Activated T-cell treated with anti-CD3 and anti-CD28 coated beads for 24 hours (primary cell): ENCODE measurements around the gene FRMPD2.

Source experiments
- DNase-seq: peaks from one replicate; pipeline ENCODE4 v3.0.0-alpha.2; 2020; ENCODE audit warnings: low read depth

The FRMPD2 gene, protein sequence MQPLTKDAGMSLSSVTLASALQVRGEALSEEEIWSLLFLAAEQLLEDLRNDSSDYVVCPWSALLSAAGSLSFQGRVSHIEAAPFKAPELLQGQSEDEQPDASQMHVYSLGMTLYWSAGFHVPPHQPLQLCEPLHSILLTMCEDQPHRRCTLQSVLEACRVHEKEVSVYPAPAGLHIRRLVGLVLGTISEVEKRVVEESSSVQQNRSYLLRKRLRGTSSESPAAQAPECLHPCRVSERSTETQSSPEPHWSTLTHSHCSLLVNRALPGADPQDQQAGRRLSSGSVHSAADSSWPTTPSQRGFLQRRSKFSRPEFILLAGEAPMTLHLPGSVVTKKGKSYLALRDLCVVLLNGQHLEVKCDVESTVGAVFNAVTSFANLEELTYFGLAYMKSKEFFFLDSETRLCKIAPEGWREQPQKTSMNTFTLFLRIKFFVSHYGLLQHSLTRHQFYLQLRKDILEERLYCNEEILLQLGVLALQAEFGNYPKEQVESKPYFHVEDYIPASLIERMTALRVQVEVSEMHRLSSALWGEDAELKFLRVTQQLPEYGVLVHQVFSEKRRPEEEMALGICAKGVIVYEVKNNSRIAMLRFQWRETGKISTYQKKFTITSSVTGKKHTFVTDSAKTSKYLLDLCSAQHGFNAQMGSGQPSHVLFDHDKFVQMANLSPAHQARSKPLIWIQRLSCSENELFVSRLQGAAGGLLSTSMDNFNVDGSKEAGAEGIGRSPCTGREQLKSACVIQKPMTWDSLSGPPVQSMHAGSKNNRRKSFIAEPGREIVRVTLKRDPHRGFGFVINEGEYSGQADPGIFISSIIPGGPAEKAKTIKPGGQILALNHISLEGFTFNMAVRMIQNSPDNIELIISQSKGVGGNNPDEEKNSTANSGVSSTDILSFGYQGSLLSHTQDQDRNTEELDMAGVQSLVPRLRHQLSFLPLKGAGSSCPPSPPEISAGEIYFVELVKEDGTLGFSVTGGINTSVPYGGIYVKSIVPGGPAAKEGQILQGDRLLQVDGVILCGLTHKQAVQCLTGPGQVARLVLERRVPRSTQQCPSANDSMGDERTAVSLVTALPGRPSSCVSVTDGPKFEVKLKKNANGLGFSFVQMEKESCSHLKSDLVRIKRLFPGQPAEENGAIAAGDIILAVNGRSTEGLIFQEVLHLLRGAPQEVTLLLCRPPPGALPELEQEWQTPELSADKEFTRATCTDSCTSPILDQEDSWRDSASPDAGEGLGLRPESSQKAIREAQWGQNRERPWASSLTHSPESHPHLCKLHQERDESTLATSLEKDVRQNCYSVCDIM (N-terminal part only)

DNA sequence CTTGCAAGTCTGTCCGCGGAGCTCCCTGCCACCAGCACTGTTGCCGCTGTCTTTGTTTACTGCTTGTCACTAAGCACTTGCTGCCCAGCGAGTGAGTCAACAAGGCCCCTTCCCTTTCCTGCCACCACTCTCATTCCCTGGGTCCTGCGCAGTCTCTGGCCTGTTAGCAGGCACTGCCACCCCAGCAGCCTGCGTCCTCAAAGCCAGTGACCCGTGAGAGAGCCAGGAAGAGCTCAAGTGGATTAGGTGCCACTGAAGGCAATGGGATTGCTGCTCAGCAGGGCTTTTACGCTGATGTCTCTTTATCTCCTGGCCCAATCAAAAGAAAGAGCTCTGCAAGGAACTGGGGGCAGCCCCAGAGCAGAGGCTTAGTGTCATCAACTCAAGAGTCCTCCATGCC is at the start of gene FRMPD2:
Gene FRMPD2 (minus strand): TSS at position 61 of the 400 bp plus-strand sequence. CDS start 129 bp downstream, outside the sequence.
- DNase-seq: no peak

DNA sequence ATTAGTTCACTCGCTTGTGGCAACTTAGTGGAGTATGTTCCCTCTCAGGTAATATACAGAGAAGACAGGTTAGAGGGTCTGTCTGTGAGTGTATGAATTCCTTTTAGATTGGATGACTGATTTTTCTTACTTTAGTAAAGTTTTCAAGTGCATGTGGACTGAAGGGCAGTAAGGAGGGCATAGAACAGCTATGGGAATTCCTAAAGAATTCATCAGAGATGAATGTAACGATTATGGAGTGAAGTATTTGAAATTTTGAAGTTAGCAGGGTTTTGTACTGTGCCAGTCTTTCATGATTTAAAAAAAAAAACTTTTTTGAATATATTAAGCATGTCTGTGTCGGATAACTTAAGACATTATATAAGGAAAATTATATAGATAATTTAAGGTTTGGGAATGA is 47.5 kb upstream of the FRMPD2 start:
- no peak for DNase-seq

DNA sequence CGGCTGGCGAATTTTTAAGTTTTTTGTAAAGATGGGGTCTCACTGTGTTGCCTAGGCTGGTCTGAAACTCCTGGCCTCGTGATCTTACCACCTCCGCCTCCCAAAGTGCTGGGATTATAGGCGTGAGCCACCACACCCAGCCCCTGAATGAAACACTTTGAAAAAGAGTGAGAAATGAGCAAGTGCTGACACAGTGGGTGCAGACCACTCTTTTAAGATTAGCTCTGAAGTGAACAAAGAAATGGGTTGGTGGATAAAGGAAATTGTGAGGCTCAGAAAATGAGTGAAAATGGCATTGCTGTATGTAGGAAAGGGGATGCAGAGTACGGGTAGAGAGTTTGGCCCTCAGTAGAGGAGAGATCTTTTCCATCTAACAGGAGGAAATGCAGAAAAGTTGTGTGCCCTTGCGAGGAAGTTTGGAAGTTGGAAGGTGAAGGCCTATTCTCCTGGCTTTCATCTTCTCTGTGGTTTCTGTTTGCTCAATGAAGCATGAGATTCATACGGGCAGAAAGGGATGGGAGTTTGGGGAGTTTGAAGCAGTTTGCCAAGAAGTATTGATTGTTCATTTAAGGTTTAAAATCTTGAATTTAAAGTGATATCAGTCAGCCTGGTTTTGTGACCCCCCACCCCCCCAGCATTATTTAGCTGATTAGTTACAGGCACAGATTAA is 43.0 kb upstream of the FRMPD2 start:
- DNase-seq: no peak

DNA sequence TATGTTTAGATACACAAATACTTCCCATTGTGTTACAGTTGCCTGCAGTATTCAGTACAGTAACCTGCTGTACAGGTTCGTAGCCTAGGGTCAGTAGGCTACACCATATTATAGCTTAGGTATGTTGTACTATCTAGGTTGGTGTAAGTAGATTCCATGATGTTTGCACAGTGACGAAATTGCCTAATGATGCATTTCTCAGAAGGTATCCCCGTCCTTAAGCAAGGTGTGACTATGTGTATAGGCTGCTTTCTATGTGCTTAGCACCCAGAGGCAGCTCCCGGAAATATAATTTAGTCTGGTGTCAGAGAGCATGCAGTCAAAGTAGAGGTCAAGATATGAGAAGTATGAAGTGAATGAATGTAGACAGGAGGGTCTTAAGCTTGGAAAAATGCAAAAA is 41.7 kb upstream of the FRMPD2 start:
- no peak for DNase-seq

DNA sequence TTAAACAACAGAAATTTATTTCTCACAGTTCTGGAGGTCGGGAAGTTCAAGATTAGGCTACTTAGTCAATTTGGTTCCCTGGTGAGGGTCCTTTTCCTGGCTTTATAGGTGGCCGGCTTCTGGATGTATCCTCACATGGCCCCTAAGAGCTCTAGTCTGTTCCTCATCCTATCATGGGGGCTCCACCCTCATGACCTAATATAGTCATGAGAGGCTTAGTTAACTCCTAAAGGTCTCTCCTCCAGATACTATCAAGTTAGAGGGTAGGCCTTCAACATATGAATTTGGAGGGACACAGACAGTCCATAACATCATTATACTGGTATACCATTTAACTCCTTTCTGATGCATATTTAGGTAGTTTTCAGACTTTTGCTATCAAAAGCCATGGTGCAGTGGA is 39.6 kb upstream of the FRMPD2 start:
- DNase-seq: no peak

DNA sequence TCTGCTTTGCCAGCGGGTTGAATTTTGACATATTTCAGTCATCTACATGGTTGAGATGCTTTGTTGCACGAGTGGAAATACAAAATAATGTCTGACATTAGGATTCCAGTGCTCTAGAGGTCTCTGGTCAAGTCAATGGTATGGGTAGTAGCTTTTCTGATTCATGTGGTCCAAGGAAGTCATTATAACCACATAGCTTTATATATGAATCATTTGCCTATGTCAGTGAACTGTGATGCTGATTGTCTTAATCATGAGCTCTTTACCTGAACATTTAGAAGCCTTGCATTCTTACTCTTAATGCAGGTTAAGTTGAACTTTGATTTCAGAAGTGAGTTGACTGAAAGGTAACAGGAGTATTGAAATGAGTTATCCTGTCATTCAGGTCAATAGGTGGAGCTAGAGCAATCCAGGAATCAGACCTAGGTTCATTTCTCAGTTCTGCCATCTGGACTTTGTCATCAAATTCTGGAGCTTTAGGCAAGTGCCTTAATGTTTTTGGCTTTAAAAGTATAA is 35.3 kb upstream of the FRMPD2 start:
- no peak for DNase-seq

DNA sequence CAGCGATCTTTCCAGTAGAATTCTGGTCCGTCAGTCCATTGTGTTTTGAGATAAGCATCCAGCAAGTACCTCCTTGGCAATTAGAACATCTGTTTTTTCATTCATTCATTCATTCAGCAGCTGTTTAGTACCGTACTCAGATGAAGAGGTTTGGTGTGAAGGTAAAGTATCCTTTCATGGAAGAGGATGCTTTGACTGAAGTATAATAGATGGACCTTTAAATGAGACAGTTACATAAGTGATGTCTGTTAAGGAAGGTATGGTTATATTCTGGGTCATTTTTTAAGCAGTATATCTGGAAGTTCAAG is 33.2 kb upstream of the FRMPD2 start:
- DNase-seq: no peak

DNA sequence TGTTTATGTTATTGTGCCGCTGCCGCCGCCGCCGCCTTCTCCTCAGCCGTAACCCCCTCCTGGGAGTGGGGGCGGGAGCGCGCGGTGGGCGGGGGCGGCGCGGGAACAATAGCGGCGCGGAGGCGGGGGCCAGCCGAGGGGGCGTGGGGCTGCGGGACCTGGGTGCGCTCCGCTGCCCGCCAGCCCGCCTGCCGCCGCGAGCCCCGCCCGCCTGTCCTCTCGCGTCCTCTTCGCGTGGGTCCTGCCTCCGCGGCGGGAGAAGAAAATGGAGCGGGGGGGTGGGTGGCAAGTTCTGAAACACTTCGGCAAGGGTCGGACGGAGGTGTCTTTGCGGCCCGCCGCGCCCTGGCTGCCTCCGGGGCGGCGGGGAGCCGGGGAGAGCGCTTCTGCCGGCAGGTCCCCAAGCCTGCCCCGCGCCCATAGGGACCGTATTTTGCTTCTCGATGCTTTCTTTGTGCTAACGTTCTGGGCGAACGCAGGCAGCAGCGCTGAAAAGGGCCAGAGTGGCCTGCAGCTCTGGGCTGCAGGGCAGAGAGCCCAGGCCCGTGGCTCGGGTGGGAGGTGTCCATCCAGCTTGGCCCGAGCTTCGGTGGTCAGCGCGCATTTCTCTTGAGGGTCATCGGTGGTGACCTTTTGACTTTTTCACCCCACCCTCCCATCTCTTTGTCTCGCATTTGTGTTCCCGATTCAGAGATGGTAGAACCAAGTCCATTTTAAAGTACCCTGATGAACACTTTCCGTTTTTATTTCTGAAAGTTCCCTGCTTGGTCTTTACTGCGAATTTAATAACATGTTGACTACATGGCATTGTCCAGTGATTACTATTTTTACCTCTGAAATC is 32.6 kb upstream of the FRMPD2 start:
- no peak for DNase-seq

DNA sequence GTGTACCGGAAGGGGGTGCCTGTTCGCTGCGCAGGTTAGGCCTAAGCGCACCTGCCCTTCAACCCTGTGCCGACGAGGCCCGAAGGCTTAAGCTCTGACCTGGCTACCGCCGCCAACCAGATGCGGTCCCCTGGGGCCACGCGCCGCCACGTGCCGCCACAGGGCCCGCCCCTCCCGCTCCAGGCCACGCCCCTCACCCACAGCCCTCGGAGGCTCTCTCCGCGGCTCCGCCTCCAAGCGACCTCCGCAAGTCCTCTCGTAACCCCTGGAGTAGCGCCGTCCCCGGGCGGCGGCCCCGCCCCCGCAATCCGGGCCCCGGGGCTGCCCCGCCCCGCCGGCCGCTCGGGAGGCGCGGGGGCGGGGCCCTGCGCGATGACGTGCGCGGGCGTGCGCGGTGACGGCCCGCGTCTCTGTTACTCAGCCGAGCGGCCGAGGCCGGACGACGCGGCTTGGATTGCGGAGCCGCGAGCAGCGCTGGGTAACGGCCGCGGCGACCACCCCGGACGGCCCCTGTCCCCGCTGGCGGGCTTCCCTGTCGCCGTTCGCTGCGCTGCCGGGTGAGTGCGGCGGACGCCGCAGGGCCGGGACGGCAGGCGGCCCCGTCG is 31.9 kb upstream of the FRMPD2 start, which contains the start of gene MAPK8:
Gene MAPK8 (plus strand): TSS at position 413 of the 605 bp plus-strand sequence. CDS start 94,984 bp downstream, outside the sequence.
- DNase-seq: peak; percentile 87

DNA sequence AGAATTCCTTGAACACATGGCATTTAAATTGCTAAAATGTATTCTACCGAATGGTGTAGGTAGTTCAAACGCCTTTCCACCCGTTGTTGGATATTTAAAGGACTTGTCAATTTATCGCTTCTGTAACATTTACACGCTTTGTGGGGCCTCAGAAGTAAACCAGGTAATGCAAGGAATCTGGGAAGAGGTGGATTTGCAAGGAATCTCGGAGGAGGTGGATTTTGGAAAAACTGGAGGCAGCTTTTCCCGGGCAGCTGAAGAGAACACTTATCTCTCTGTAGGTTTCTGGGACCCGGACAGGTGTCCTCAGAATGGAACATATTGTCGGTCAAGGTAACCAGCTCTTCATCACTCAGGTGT is 31.4 kb upstream of the FRMPD2 start:
- no peak for DNase-seq

DNA sequence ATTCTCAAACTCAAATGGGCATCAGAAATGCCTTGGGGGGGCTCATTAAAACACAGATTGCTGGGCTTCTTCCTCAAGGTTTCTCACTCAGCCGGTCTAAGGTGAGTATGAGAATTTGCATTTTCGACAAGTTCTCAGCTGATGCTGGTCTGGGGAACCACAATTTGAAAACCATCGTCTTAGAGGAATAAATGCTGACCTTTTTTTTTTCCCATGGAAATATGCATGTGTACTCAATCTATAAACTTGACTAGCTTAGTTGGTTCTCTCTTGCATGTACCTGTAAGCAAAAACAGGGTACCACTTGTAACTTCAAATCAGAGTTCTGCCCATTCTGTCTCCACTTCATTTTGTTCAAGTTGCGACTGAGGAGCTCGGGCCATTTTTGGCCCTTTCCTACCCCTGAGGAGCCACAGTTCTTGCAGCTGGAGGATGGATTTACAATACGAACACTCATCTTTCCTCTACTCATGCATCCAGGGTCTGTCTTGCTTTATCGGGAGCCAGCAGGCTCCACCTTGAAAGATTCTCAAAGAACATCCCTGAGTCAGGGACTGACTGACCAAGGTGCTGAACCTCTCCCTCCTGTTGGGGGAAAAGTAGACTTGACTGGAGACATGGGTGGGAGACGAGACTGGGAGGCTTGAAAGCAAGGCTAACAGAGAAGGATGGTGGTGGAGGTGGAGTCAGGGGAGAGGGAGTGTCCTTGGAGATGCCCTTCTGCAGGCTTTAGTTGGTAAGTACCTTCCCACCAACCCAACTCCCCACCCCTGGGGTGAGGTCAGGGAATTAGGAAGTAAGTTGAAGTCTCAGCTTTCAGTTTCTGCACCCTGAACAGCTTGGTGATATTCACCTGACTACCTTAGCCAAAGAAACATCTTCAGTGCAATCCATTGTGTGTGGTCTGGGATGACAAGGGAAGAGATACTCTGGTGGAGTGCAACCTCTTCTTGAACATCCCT is 28.3 kb upstream of the FRMPD2 start:
- no peak for DNase-seq

DNA sequence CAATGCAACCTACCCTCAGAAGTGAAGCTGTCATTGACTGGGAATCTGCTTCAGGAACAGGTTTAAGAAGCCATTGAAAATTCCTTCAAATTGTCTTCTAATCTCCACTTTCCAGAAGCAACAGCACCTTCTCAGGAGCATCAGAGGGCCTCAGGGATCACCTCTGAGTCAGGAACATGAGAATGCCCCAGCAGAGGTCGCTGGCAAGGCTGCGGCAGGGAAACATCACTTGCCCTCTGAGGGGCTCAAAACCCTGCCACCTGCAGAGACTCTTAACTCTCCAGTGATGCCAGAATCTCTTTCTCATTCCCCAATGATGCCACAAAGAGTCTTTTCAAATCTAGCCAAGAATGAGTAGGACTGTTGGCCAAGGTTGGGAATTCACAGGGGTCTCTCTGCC is 26.1 kb upstream of the FRMPD2 start:
- no peak for DNase-seq

DNA sequence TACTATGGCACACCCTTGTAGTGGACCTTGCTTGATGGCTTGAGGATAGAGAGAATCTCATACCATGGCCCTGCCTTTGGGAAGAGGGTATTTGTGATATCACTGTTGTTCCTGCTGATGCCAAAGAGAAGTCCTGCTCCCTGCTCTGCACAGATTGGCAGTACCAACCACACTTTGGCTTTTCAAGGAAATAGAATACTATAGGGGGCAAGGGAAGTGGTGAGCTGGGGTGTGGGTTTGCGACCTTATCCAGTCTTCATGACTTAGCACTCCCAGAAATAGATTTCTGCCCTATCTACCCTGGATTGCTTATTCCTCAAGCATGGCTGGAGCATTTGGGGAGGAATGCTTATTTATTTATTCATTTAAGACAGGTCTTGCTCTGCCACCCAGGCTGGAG is 25.2 kb upstream of the FRMPD2 start:
- DNase-seq: no peak

DNA sequence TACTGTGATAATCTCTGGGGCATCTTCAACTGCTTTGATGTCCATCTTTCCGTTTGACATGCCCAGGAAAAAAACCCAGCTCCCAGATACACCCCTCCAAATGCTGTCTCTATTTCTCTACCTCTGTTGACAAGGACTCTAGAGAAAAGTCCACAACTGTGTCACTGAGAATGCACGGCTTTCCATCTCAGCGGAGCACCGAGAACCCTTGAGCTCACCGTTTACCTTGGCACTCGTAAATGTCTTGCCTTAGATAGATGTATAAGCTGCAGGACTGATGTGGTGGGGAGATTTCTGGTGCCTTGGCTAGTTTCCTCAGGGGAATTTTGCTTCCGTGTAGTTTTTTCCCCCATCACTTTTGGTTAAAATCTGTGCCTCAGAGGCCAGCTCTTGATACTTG is 24.6 kb upstream of the FRMPD2 start:
- no peak for DNase-seq

DNA sequence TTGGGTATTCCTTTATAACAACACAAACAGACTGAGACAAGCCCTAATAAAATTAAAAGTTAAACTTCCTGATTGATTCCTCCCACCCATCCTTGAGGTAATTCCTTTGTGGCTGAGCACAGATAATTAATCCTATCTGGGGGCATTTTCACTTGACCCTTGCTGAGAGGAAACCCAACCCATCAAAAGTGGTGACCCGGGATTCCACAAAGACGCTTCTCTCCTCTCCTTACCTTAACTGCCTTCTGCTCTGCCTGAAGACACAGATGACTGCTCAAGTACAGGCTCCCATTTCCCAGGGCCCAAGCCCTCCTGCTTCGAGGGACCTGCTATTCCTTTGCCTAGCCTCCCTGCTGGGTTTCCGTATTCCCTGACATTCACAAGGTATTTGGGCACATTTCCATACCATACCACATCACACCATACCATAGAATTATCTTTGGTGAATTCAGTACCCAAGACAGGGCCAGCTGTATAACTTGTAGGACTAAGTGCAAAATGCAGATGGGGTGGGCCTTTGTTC is 22.1 kb upstream of the FRMPD2 start:
- no peak for DNase-seq

DNA sequence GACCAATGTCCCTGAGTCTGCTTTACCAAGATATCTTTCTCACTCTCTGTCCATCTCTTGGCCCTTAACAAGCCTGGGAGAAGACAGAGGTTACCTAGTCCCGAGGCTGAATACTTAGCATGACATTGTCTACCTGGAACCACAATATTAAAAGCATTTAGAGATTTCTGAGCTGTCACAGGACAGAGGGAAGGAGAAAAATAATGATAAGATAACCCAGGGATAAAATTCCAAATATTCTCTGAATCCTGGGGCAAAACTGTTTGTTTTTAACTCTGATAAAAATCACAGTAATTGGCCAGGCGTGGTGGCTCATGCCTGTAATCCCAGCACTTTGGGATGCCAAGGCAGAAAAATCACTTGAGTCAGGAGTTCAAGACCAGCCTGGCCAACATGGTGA is 19.9 kb upstream of the FRMPD2 start:
- DNase-seq: no peak

DNA sequence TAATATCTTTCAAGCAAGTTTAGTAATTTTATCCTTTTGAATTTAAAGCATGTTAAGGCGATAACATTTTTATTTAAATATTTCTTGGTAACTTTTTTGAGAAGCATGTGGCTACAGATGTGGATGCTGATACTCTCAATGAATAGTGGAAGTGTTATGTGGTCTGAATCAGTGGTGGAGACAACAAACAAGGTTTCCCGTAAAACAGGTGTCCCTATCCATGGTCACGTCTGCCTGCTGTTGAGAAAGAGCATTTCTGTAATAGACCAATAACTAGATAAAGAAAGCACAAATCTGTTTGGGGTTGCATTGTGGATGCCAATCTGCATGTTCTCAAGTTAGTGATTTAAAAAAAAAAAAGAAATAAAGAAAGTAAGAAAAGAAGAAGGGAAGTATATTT is 18.1 kb upstream of the FRMPD2 start:
- no peak for DNase-seq

DNA sequence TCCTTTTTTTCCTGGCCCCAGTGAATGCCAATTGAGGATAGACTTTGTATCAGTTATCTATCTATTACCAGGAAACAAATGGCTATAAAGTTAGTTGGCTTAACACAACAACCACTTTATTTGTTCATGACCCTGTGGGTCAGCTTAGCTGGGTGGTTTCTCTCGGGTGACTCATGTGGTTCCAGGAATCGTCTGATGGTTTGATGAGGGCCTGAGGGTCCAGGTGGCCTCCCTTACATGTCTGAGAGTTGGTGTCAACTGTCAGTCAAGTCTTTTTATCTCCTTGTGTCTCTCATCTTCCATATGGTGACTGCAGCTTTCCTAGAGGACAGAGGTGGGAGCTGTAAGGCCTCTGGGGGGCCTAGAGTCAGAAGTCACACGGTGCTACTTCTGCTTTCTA is 16.7 kb upstream of the FRMPD2 start:
- no peak for DNase-seq

DNA sequence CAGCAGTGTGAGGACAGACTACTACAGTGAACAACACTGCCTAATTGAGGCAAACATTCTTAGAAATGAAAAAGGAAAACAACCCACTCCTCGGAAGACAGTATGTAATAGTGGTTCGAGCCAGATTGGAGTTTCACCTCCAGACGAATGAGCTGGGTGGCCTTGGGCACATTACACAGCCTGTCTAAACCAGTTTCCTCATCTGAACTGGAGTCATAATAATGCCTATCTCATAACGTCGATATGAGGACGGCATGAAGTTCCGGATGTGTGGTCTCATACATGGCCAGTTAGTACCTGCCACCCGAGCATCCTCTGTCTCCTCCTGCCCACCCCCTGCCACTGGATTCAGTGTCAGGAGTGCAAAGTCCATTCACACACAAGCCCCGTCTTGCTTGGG is 15.8 kb upstream of the FRMPD2 start:
- DNase-seq: no peak
